ENCODE results near the gene FCHSD2. TPM values are rescaled to one million over a fixed set of nuclear protein-coding genes. Genes with fewer than 3 reads are reported as not detected.
"Not testable (repeated sequence)": the region's sequence is repeated elsewhere in the genome, so short reads cannot be mapped to it uniquely, and the experiment has no call there.

Gene FCHSD2
- total and polyA plus RNA-seq, 4 donors: 14.7 to 41.6 (median 32.6) TPM

DNA sequence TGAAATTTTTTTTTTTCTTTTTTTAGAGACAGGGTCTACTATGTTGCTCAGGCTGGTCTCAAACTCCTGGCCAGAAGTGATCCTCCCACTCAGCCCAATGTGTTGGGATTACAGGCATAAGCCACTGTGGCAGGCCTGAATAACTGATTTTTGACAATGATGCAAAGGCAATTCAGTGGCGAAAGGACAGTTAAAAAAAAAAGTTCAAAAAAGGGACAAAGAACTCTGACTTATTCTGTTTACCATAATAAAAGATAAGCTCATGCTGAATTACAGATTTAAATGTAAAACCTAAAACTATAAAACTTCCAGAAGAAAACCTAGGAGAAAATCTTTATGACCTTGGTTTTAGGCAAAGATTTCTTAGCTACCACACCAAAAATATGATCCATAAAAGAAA lies 279.0 kb downstream of the FCHSD2 start:
- no peaks in the 10 kb centered on the region for H3K9me3 ChIP-seq (ENCODE audit: control insufficient read depth in 4 of 4, insufficient read depth in 3 of 4, low read length in 3 of 4)
- no peak overlapping the region for H3K4me3 ChIP-seq
- no peak for ATAC-seq (ENCODE audit: insufficient read depth, low FRiP score)
- no peak for TF ChIP-seq CTCF (IDR thresholded peaks at IDR 0.05; ENCODE audit: control extremely low read depth, extremely low read depth)
- no peak for DNase-seq
- H3K27ac ChIP-seq (ENCODE audit: low read depth in 1 of 2, low read length in 1 of 2): peak overlapping the region in 1 of 2 donors; percentile 69
- no peak overlapping the region for H3K9ac ChIP-seq (ENCODE audit: insufficient read depth in 1 of 2, low read length in 2 of 2)
- 94 to 95% methylated on average over 1 of the region's 1 CpG for WGBS, 2 donors
- peaks cover 0 to 4% (median 2%) of the 10 kb centered on the region in 4 donors for H3K36me3 ChIP-seq (ENCODE audit: control insufficient read depth in 4 of 4, insufficient read depth in 4 of 4, low read length in 4 of 4)
- H3K4me1 ChIP-seq (ENCODE audit: control insufficient read depth in 5 of 5, insufficient read depth in 5 of 5, low read length in 5 of 5): peaks cover 0 to 17% (median 4%) of the 10 kb centered on the region in 5 donors
- H3K27me3 ChIP-seq (ENCODE audit: control insufficient read depth in 3 of 3, insufficient read depth in 3 of 3, low read length in 2 of 3): no peaks in the 10 kb centered on the region

DNA sequence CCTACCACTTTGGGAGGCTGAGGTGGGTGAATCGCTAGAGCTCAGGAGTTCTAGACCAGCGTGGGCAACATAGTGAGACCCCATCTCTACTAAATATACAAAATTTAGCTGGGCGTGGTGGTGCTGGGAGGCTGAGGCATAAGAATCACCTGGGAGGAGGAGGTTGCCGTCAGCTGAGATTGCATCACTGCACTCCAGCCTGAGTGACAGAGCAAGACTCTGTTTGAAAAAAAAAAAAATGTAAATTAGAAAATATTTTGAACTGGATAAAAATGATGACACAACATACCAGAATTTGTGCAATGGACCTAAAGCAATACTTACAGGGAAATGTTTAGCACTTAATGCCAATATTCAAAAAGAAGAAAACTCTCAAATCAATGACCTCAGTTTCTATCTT lies 281.5 kb downstream of the FCHSD2 start:
- no peak for DNase-seq
- no peak overlapping the region for H3K27ac ChIP-seq (ENCODE audit: low read depth in 1 of 2, low read length in 1 of 2)
- no peak for TF ChIP-seq CTCF (IDR thresholded peaks at IDR 0.05; ENCODE audit: control extremely low read depth, extremely low read depth)
- no peak for ATAC-seq (ENCODE audit: insufficient read depth, low FRiP score)
- H3K4me1 ChIP-seq (ENCODE audit: control insufficient read depth in 5 of 5, insufficient read depth in 5 of 5, low read length in 5 of 5): peaks cover 0 to 26% (median 4%) of the 10 kb centered on the region in 5 donors
- H3K9me3 ChIP-seq (ENCODE audit: control insufficient read depth in 4 of 4, insufficient read depth in 3 of 4, low read length in 3 of 4): no peaks in the 10 kb centered on the region
- peaks cover 0 to 4% (median 0%) of the 10 kb centered on the region in 4 donors for H3K36me3 ChIP-seq (ENCODE audit: control insufficient read depth in 4 of 4, insufficient read depth in 4 of 4, low read length in 4 of 4)
- no peak overlapping the region for H3K9ac ChIP-seq (ENCODE audit: insufficient read depth in 1 of 2, low read length in 2 of 2)
- no peak overlapping the region for H3K4me3 ChIP-seq
- WGBS, 2 donors: 80 to 82% methylated on average over 4 of the region's 4 CpGs
- no peaks in the 10 kb centered on the region for H3K27me3 ChIP-seq (ENCODE audit: control insufficient read depth in 3 of 3, insufficient read depth in 3 of 3, low read length in 2 of 3)

DNA sequence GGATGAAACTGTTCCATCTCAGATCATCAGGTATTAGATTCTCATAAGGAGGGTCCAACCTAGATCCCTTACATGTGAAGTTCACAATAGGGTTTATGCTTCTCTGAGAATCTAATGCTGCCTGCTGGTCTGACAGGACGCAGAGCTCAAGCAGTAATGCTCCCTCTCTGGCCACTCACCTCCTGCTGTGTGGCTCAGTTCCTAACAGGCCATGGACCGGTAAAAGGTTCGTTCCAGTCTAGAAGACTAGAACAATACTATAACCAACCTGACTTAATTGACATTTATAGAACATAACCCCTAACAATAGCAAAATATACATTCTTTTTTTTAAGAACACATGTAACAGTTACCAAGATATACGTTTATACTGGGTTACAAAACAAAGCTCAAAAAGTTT lies 282.1 kb downstream of the FCHSD2 start:
- ATAC-seq (ENCODE audit: insufficient read depth, low FRiP score): no peak
- Histone ChIP-seq H3K27me3 (ENCODE audit: control insufficient read depth in 3 of 3, insufficient read depth in 3 of 3, low read length in 2 of 3) (no peaks in the 10 kb centered on the region), H3K4me1 (ENCODE audit: control insufficient read depth in 5 of 5, insufficient read depth in 5 of 5, low read length in 5 of 5) (peaks cover 0 to 20% (median 4%) of the 10 kb centered on the region in 5 donors), H3K9ac (ENCODE audit: insufficient read depth in 1 of 2, low read length in 2 of 2) (no peak overlapping the region), H3K9me3 (ENCODE audit: control insufficient read depth in 4 of 4, insufficient read depth in 3 of 4, low read length in 3 of 4) (no peaks in the 10 kb centered on the region), H3K4me3 (no peak overlapping the region), H3K27ac (ENCODE audit: low read depth in 1 of 2, low read length in 1 of 2) (no peak overlapping the region), H3K36me3 (ENCODE audit: control insufficient read depth in 4 of 4, insufficient read depth in 4 of 4, low read length in 4 of 4) (peaks cover 0 to 4% (median 0%) of the 10 kb centered on the region in 4 donors)
- no peak for TF ChIP-seq CTCF (IDR thresholded peaks at IDR 0.05; ENCODE audit: control extremely low read depth, extremely low read depth)
- no peak for DNase-seq
- 96 to 97% methylated on average over 4 of the region's 4 CpGs for WGBS, 2 donors

DNA sequence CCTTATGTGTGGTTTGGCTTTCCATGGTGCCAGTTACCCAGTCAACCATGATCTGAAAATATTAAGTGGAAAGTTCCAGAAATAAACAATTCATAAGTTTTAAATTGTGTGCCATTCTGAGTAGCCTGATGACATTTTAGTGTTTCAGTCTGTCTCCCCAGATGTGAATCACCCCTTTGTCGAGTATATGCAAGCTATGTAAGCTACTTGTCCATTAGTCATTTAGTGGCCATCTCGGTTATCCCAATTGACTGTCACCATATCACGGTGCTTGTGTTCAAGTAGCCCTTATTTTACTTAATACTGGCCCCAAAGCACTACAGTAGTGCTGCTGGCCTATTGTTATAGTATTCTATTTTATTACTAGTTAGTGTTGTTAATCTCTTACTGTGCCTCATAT lies 283.0 kb downstream of the FCHSD2 start:
- Histone ChIP-seq H3K4me1 (ENCODE audit: control insufficient read depth in 5 of 5, insufficient read depth in 5 of 5, low read length in 5 of 5) (peaks cover 0 to 15% (median 0%) of the 10 kb centered on the region in 5 donors), H3K4me3 (no peak overlapping the region), H3K36me3 (ENCODE audit: control insufficient read depth in 4 of 4, insufficient read depth in 4 of 4, low read length in 4 of 4) (peaks cover 0 to 2% (median 0%) of the 10 kb centered on the region in 4 donors), H3K27me3 (ENCODE audit: control insufficient read depth in 3 of 3, insufficient read depth in 3 of 3, low read length in 2 of 3) (no peaks in the 10 kb centered on the region), H3K27ac (ENCODE audit: low read depth in 1 of 2, low read length in 1 of 2) (peak overlapping the region in 1 of 2 donors; percentile 45), H3K9ac (ENCODE audit: insufficient read depth in 1 of 2, low read length in 2 of 2) (no peak overlapping the region), H3K9me3 (ENCODE audit: control insufficient read depth in 4 of 4, insufficient read depth in 3 of 4, low read length in 3 of 4) (no peaks in the 10 kb centered on the region)
- TF ChIP-seq CTCF (IDR thresholded peaks at IDR 0.05; ENCODE audit: control extremely low read depth, extremely low read depth): no peak
- no peak for DNase-seq
- WGBS, 2 donors: 89 to 97% methylated on average over 3 of the region's 3 CpGs
- ATAC-seq (ENCODE audit: insufficient read depth, low FRiP score): no peak

DNA sequence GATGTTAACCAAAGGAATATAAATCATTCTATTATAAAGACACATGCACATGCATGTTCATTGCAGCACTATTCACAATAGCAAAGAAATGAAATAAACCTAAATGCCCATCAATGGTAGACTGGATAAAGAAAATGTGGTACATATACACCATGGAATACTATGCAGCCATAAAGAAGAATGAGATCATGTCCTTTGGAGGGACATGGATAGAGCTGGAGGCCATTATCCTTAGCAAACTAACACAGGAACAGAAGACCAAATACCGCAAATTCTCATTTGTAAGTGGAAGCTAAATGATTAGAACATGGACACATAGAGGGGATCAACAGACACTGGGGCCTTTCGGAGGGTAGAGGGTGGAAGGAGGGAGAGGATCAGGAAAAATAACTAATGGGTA lies 283.9 kb downstream of the FCHSD2 start:
- not testable (repeated sequence) for DNase-seq; H3K27me3 ChIP-seq (ENCODE audit: control insufficient read depth in 3 of 3, insufficient read depth in 3 of 3, low read length in 2 of 3); H3K9me3 ChIP-seq (ENCODE audit: control insufficient read depth in 4 of 4, insufficient read depth in 3 of 4, low read length in 3 of 4); H3K4me3 ChIP-seq; H3K36me3 ChIP-seq (ENCODE audit: control insufficient read depth in 4 of 4, insufficient read depth in 4 of 4, low read length in 4 of 4); H3K9ac ChIP-seq (ENCODE audit: insufficient read depth in 1 of 2, low read length in 2 of 2); ATAC-seq (ENCODE audit: insufficient read depth, low FRiP score)
- H3K4me1 ChIP-seq (ENCODE audit: control insufficient read depth in 5 of 5, insufficient read depth in 5 of 5, low read length in 5 of 5): peaks cover 0 to 15% (median 0%) of the 10 kb centered on the region in 5 donors
- 98 to 99% methylated on average over 2 of the region's 2 CpGs for WGBS, 2 donors
- peak overlapping the region in 1 of 2 donors; percentile 40 for H3K27ac ChIP-seq (ENCODE audit: low read depth in 1 of 2, low read length in 1 of 2)
